ENCODE data around the gene HDAC3. TPM values are rescaled to one million over a fixed set of nuclear protein-coding genes. Genes with fewer than 3 reads are reported as not detected.

The HDAC3 gene
- polyA plus RNA-seq, 1 experiment = 97.8 TPM

- H3K4me3 ChIP-seq (ENCODE audit: low read depth, low read length) = peak overlapping the region; percentile 92
- peaks cover 9% of the 10 kb centered on the region for H3K36me3 ChIP-seq (ENCODE audit: control insufficient read depth, insufficient read depth, low read length)
- no peak for DNase-seq (ENCODE audit: low read depth)
- CTCF ChIA-PET = interaction anchor here (0.5 to 10.9 kb wide), 11 partner anchors 10 to 194 kb away, joined by 3 to 107 read pairs (median 4); partner anchors contain the start of genes DIAPH1 and FCHSD1
- H3K27me3 ChIP-seq (ENCODE audit: control insufficient read depth, insufficient read depth, low read length) = no peaks in the 10 kb centered on the region
- TF ChIP-seq CTCF (IDR thresholded peaks at IDR 0.05; ENCODE audit: insufficient read depth, low read depth, low read length) = no peak
- POLR2A ChIA-PET = interaction anchor here (0.9 to 1.2 kb wide), 2 partner anchors 14 to 17 kb away, joined by 3 to 4 read pairs; partner anchors contain the start of gene FCHSD1
Observed at GRCh38 chr5:141637123-141637766, 596 bp upstream of the HDAC3 start.

- peaks cover 7% of the 10 kb centered on the region for H3K36me3 ChIP-seq (ENCODE audit: control insufficient read depth, insufficient read depth, low read length)
- TF ChIP-seq CTCF (IDR thresholded peaks at IDR 0.05; ENCODE audit: insufficient read depth, low read depth, low read length) = no peak
- H3K4me3 ChIP-seq (ENCODE audit: low read depth, low read length) = peak overlapping the region; percentile 92
- ChIA-PET POLR2A (no interaction called here), CTCF (interaction anchor here (1.2 to 10.9 kb wide), 10 partner anchors 9 to 78 kb away, joined by 3 to 107 read pairs (median 4); partner anchors contain the start of gene DIAPH1)
- no peaks in the 10 kb centered on the region for H3K27me3 ChIP-seq (ENCODE audit: control insufficient read depth, insufficient read depth, low read length)
- DNase-seq (ENCODE audit: low read depth) = no peak
Observed at GRCh38 chr5:141636106-141636412, 590 bp downstream of the HDAC3 start.

GRCh38 chr5:141635646-141636045, 1.0 kb downstream of the HDAC3 start:
- CTCF ChIA-PET = interaction anchor here (1.2 to 10.9 kb wide), 9 partner anchors 8 to 77 kb away, joined by 3 to 107 read pairs (median 4); partner anchors contain the start of gene DIAPH1

GRCh38 chr5:141634720-141635119, 1.9 kb downstream of the HDAC3 start:
- no peak for DNase-seq (ENCODE audit: low read depth)
- TF ChIP-seq CTCF (IDR thresholded peaks at IDR 0.05; ENCODE audit: insufficient read depth, low read depth, low read length) = no peak
- Histone ChIP-seq H3K27me3 (ENCODE audit: control insufficient read depth, insufficient read depth, low read length) (no peaks in the 10 kb centered on the region), H3K4me3 (ENCODE audit: low read depth, low read length) (no peak overlapping the region), H3K36me3 (ENCODE audit: control insufficient read depth, insufficient read depth, low read length) (peaks cover 4% of the 10 kb centered on the region)
- POLR2A ChIA-PET = no interaction called here
- CTCF ChIA-PET = interaction anchor here (0.9 to 10.9 kb wide), 4 partner anchors 12 to 67 kb away, joined by 3 to 107 read pairs (median 4); partner anchors contain the start of gene DIAPH1

More at GRCh38 chr5:141635646-141636045, 1.0 kb downstream of the HDAC3 start:
- POLR2A ChIA-PET = no interaction called here
- no peaks in the 10 kb centered on the region for H3K27me3 ChIP-seq (ENCODE audit: control insufficient read depth, insufficient read depth, low read length)
- TF ChIP-seq CTCF (IDR thresholded peaks at IDR 0.05; ENCODE audit: insufficient read depth, low read depth, low read length) = no peak
- DNase-seq (ENCODE audit: low read depth) = no peak
- peak overlapping the region; percentile 92 for H3K4me3 ChIP-seq (ENCODE audit: low read depth, low read length)
- peaks cover 7% of the 10 kb centered on the region for H3K36me3 ChIP-seq (ENCODE audit: control insufficient read depth, insufficient read depth, low read length)

GRCh38 chr5:141633871-141634561, 2.6 kb downstream of the HDAC3 start:
- no peak for TF ChIP-seq CTCF (IDR thresholded peaks at IDR 0.05; ENCODE audit: insufficient read depth, low read depth, low read length)
- ChIA-PET POLR2A (interaction anchor here (0.6 kb wide), 2 partner anchors 17 to 112 kb away, joined by 3 to 5 read pairs; partner anchors contain the start of gene FCHSD1), CTCF (interaction anchor here (1.0 to 10.9 kb wide), 7 partner anchors 9 to 42 kb away, joined by 3 to 107 read pairs (median 3); partner anchors contain the start of gene DIAPH1)
- no peaks in the 10 kb centered on the region for H3K27me3 ChIP-seq (ENCODE audit: control insufficient read depth, insufficient read depth, low read length)
- no peak overlapping the region for H3K4me3 ChIP-seq (ENCODE audit: low read depth, low read length)
- peaks cover 8% of the 10 kb centered on the region for H3K36me3 ChIP-seq (ENCODE audit: control insufficient read depth, insufficient read depth, low read length)
- DNase-seq (ENCODE audit: low read depth) = no peak

All from BJ (cell line).